Tongue (tissue), 2 donors: Measurements from ENCODE around the gene CLDN22. TPM values are rescaled to one million over a fixed set of nuclear protein-coding genes. Genes with fewer than 3 reads are reported as not detected.

ENCODE experiments used
- DNase-seq: peaks from one replicate; pipeline ENCODE4 v3.0.0-alpha.2; 2015
- total RNA-seq: library from RNA; depleted of rRNA; stranded (reverse); fragments of >200 nt; gene quantifications from one replicate; pipeline ENCODE4 v1.2.3, GENCODE V29; 2014

The CLDN22 gene
- total RNA-seq, 1 donor from 2014 or later = 0.31 TPM

DNA sequence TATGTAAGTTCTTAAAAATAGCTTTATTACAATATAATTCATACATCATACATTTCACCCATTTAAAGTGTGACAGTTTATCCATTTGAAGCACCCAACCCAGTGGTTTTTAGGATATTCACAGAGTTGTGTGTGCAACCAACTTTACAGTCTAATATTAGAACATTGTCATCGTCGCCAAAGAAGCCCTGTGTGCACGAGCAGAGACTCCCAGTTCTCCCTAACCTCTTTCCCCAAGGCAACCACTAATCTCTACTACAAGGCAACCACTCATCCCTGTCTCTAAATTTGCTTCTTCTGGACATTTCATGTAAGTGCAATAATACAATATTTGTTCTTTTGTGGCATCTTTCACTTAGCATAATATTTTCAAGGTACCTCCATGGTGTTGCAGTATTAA is 47.7 kb downstream of the CLDN22 start:
- DNase-seq = no peak

DNA sequence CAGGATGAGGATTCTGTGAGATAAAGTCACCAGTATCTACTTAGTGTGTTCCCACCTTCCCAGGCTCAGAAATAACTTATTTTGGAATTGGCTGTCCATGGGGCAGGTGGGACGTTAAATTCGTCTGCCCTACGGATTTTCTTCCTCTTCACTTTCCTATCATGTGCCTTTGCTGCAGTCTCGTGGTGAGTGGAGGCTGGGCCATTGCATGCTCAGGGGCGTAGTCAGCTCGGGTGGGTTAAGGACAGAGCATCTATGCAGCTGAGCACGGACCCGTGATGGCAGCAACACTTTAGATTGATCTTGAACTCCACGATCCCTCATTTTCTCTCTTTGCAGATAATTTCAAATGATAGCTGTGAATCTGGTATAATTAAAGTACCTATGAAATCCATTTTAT is 51.5 kb downstream of the CLDN22 start:
- no peak for DNase-seq

Other genes with a start within 250 kb of the CLDN22 start
- 28.6 TPM for gene WWC2, start 221.0 kb downstream of the CLDN22 start, total RNA-seq
- gene CLDN24, start 2.1 kb upstream of the CLDN22 start, total RNA-seq = not detected
- gene CDKN2AIP, start 124.4 kb upstream of the CLDN22 start, total RNA-seq = 23.7 TPM
- gene ING2, start 184.8 kb upstream of the CLDN22 start, total RNA-seq = 27.1 TPM